Endothelial cell (in vitro differentiated cells): ENCODE results near the gene SLC44A3. TPM values are rescaled to one million over a fixed set of nuclear protein-coding genes. Genes with fewer than 3 reads are reported as not detected.

Source experiments
- DNase-seq: peaks from one replicate; pipeline ENCODE4 v3.0.0; 2021; ENCODE audit warnings: low spot score
- H3K27ac Mint-ChIP-seq: one replicate; pipeline ENCODE4 v1.8.0; 2021; ENCODE audit warnings: mixed read lengths, inconsistent platforms; ENCODE audit not compliant: unreplicated experiment
- H3K27me3 Mint-ChIP-seq: one replicate; pipeline ENCODE4 v1.8.0; 2021; ENCODE audit warnings: mild to moderate bottlenecking, moderate library complexity, mixed read lengths, inconsistent platforms; ENCODE audit not compliant: unreplicated experiment
- H3K36me3 Mint-ChIP-seq: one replicate; pipeline ENCODE4 v1.8.0; 2021; ENCODE audit warnings: mild to moderate bottlenecking, low read depth, mixed read lengths, inconsistent platforms; ENCODE audit not compliant: unreplicated experiment
- H3K4me1 Mint-ChIP-seq: one replicate; pipeline ENCODE4 v1.8.0; 2021; ENCODE audit warnings: mild to moderate bottlenecking, mixed read lengths, inconsistent platforms; ENCODE audit not compliant: unreplicated experiment
- H3K4me3 Mint-ChIP-seq: one replicate; pipeline ENCODE4 v1.8.0; 2021; ENCODE audit warnings: mild to moderate bottlenecking, mixed read lengths, inconsistent platforms; ENCODE audit not compliant: unreplicated experiment
- H3K9me3 Mint-ChIP-seq: one replicate; pipeline ENCODE4 v1.8.0; 2021; ENCODE audit warnings: mixed read lengths, inconsistent platforms; ENCODE audit not compliant: unreplicated experiment
- CTCF ChIP-seq: fragments of 200-600 bp; sonication (generic); IDR thresholded peaks from one replicate; pipeline ENCODE4 v1.5.0; 2021; ENCODE audit warnings: antibody characterized with exemption; ENCODE audit not compliant: unreplicated experiment
- total RNA-seq: library from RNA; stranded (reverse); fragmentation: NEBNext Ultra II Directional; extraction: Animal tissue kit (Norgen Biotek cat#: 25700); gene quantifications from one replicate; pipeline ENCODE4 v1.2.1, GENCODE V29; 2021; ENCODE audit not compliant: unreplicated experiment

The SLC44A3 gene
- total RNA-seq, 1 donor from 2014 or later: 2.7 TPM

DNA sequence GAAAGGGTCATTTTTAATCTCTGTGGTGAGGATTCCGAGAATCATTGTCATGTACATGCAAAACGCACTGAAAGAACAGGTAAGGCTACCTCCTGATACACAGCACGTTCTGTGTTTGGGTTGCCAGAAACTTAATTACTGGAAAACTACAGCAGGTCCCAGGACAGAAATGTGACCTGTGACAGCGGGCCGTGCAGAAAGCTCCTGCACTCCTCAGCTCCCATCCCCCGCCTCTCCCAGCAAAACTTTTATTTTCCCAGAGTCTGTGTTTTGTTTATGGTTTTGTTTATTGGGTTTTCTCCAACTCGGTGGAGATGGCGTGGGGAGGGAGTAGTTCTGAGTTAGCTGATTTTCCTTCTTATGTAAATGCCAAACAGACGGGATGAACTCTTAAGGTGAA is 44.7 kb downstream of the SLC44A3 start:
- no peak for TF ChIP-seq CTCF
- Mint-ChIP-seq H3K27ac (no peak overlapping the region), H3K9me3 (no peaks in the 10 kb centered on the region), H3K36me3 (no peaks in the 10 kb centered on the region), H3K4me3 (no peak overlapping the region), H3K27me3 (peaks cover 1% of the 10 kb centered on the region), H3K4me1 (peaks cover 29% of the 10 kb centered on the region)
- no peak for DNase-seq

GRCh38 chr1:94865360-94865759 is 45.2 kb downstream of the SLC44A3 start:
- DNase-seq: no peak
- H3K27ac Mint-ChIP-seq: no peak overlapping the region
- no peak overlapping the region for H3K4me3 Mint-ChIP-seq
- H3K4me1 Mint-ChIP-seq: peaks cover 24% of the 10 kb centered on the region
- H3K27me3 Mint-ChIP-seq: peaks cover 1% of the 10 kb centered on the region
- no peaks in the 10 kb centered on the region for H3K36me3 Mint-ChIP-seq
- TF ChIP-seq CTCF: no peak
- H3K9me3 Mint-ChIP-seq: no peaks in the 10 kb centered on the region

GRCh38 chr1:94866164-94866807 is 46.1 kb downstream of the SLC44A3 start:
- Mint-ChIP-seq H3K36me3 (no peaks in the 10 kb centered on the region), H3K9me3 (no peaks in the 10 kb centered on the region), H3K4me1 (peaks cover 23% of the 10 kb centered on the region), H3K27ac (no peak overlapping the region), H3K27me3 (peaks cover 1% of the 10 kb centered on the region), H3K4me3 (no peak overlapping the region)
- no peak for DNase-seq
- no peak for TF ChIP-seq CTCF

GRCh38 chr1:94871031-94871430 is 50.9 kb downstream of the SLC44A3 start:
- no peak for TF ChIP-seq CTCF
- Mint-ChIP-seq H3K27ac (no peak overlapping the region), H3K36me3 (no peaks in the 10 kb centered on the region), H3K9me3 (no peaks in the 10 kb centered on the region), H3K27me3 (peaks cover 1% of the 10 kb centered on the region), H3K4me3 (no peak overlapping the region), H3K4me1 (peaks cover 18% of the 10 kb centered on the region)
- DNase-seq: no peak

GRCh38 chr1:94872771-94873495 is 52.8 kb downstream of the SLC44A3 start:
- H3K36me3 Mint-ChIP-seq: no peaks in the 10 kb centered on the region

More at GRCh38 chr1:94872771-94873495, 52.8 kb downstream of the SLC44A3 start:
- no peak overlapping the region for H3K27ac Mint-ChIP-seq
- H3K27me3 Mint-ChIP-seq: peaks cover 1% of the 10 kb centered on the region
- peaks cover 5% of the 10 kb centered on the region for H3K4me1 Mint-ChIP-seq
- no peaks in the 10 kb centered on the region for H3K9me3 Mint-ChIP-seq
- DNase-seq: no peak
- TF ChIP-seq CTCF: no peak
- no peak overlapping the region for H3K4me3 Mint-ChIP-seq
